ENCODE measurements around the gene C14orf180.
A peak's percentile ranks its signal among the peaks of the same experiment; 100 is the strongest.

Gene C14orf180

GRCh38 chr14:104557086-104557485, 22.5 kb upstream of the C14orf180 start:
- CTCF ChIA-PET = interaction anchor here (0.8 kb wide), 1 partner anchor 479 kb away, joined by 3 read pairs; no protein-coding TSS in a partner anchor
- no peak overlapping the region for H3K27ac ChIP-seq (ENCODE audit: extremely low read depth, low read depth, low read length)
- no peaks in the 10 kb centered on the region for H3K36me3 ChIP-seq (ENCODE audit: control insufficient read depth in 2 of 2, insufficient read depth in 1 of 2, low read length in 2 of 2)
- no peak overlapping the region for H3K4me3 ChIP-seq (ENCODE audit: low read depth, low read length)
- TF ChIP-seq ZNF366 (tag by site-specific recombination; conservative IDR thresholded peaks at IDR 0.05) (no peak), HOXC10 (CRISPR knock-in tag; IDR thresholded peaks at IDR 0.05) (no peak), ZNF175 (tag by site-specific recombination; IDR thresholded peaks at IDR 0.05) (no peak), ZNF707 (tag by site-specific recombination; IDR thresholded peaks at IDR 0.05) (no peak), HOXD13 (CRISPR knock-in tag; IDR thresholded peaks at IDR 0.05; ENCODE audit: borderline replicate concordance) (no peak), ZFP69B (tag by site-specific recombination; IDR thresholded peaks at IDR 0.05) (no peak), ZNF645 (tag by site-specific recombination; IDR thresholded peaks at IDR 0.05) (no peak), ZBTB17 (tag by site-specific recombination; IDR thresholded peaks at IDR 0.05) (no peak), ZNF624 (tag by site-specific recombination; IDR thresholded peaks at IDR 0.05) (no peak), ZBTB26 (tag by site-specific recombination; optimal IDR thresholded peaks at IDR 0.05) (no peak), ZSCAN30 (tag by site-specific recombination; IDR thresholded peaks at IDR 0.05) (no peak), ZNF433 (tag by site-specific recombination; IDR thresholded peaks at IDR 0.05; ENCODE audit: low read depth) (no peak), HOXA7 (CRISPR knock-in tag; IDR thresholded peaks at IDR 0.05; ENCODE audit: borderline replicate concordance) (no peak)
- TF ChIP-seq, protein P1, sequence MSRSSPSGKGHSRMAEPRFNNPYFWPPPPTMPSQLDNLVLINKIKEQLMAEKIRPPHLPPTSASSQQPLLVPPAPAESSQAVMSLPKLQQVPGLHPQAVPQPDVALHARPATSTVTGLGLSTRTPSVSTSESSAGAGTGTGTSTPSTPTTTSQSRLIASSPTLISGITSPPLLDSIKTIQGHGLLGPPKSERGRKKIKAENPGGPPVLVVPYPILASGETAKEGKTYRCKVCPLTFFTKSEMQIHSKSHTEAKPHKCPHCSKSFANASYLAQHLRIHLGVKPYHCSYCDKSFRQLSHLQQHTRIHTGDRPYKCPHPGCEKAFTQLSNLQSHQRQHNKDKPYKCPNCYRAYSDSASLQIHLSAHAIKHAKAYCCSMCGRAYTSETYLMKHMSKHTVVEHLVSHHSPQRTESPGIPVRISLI (tag by site-specific recombination; IDR thresholded peaks at IDR 0.05) = no peak
- H3K9me3 ChIP-seq (ENCODE audit: control insufficient read depth, insufficient read depth, low read depth, low read length) = no peaks in the 10 kb centered on the region
- POLR2A ChIA-PET = no interaction called here
- H3K4me1 ChIP-seq (ENCODE audit: control insufficient read depth, insufficient read depth, low read length) = no peaks in the 10 kb centered on the region

DNA sequence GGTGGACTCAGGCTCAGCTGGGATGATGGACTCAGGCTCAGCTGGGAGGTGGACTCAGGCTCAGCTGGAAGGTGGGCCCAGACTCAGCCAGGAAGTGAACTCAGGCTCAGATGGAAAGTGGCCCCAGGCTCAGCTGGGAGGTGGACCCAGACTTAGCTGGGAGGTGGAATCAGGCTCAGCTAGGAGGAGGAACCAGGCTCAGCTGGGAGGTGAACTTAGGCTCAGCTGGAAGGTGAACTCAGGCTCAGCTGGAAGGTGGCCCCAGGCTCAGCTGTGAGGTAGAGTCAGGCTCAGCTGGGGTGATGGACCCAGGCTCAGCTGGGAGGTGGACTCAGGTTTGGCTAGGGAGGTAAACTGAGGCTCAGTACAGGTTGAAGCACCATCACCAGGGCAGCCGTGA, 21.8 kb upstream of the C14orf180 start:
- TF ChIP-seq ZFP69B (tag by site-specific recombination; IDR thresholded peaks at IDR 0.05) = peak; percentile 50; the same call in 1 of the 2 replicates
- TF ChIP-seq MEIS1 (CRISPR knock-in tag; IDR thresholded peaks at IDR 0.05; ENCODE audit: borderline replicate concordance) = no peak
- CTCF ChIA-PET = interaction anchor here (0.5 to 0.7 kb wide), 2 partner anchors 108 to 216 kb away, joined by 3 read pairs; no protein-coding TSS in a partner anchor
- Histone ChIP-seq H3K4me1 (ENCODE audit: control insufficient read depth, insufficient read depth, low read length) (no peaks in the 10 kb centered on the region), H3K4me3 (ENCODE audit: low read depth, low read length) (no peak overlapping the region), H3K36me3 (ENCODE audit: control insufficient read depth in 2 of 2, insufficient read depth in 1 of 2, low read length in 2 of 2) (no peaks in the 10 kb centered on the region), H3K27ac (ENCODE audit: extremely low read depth, low read depth, low read length) (no peak overlapping the region), H3K9me3 (ENCODE audit: control insufficient read depth, insufficient read depth, low read depth, low read length) (no peaks in the 10 kb centered on the region)
- POLR2A ChIA-PET = no interaction called here

GRCh38 chr14:104558231-104559027, 21.1 kb upstream of the C14orf180 start:
- ChIA-PET POLR2A (no interaction called here), CTCF (interaction anchor here (0.5 to 0.7 kb wide), 2 partner anchors 11 to 216 kb away, joined by 3 read pairs; no protein-coding TSS in a partner anchor)
- TF ChIP-seq ZBTB20 (tag by site-specific recombination; IDR thresholded peaks at IDR 0.05) (no peak), PATZ1 (tag by site-specific recombination; IDR thresholded peaks at IDR 0.05) (no peak), GLIS1 (tag by site-specific recombination; IDR thresholded peaks at IDR 0.05) (no peak), ZNF274 (IDR thresholded peaks at IDR 0.05; ENCODE audit: low read length) (no peak), ZNF274 (tag by site-specific recombination; IDR thresholded peaks at IDR 0.05; ENCODE audit: borderline replicate concordance) (no peak)
- H3K4me1 ChIP-seq (ENCODE audit: control insufficient read depth, insufficient read depth, low read length) = no peaks in the 10 kb centered on the region
- no peak overlapping the region for H3K27ac ChIP-seq (ENCODE audit: extremely low read depth, low read depth, low read length)
- no peaks in the 10 kb centered on the region for H3K36me3 ChIP-seq (ENCODE audit: control insufficient read depth in 2 of 2, insufficient read depth in 1 of 2, low read length in 2 of 2)
- no peaks in the 10 kb centered on the region for H3K9me3 ChIP-seq (ENCODE audit: control insufficient read depth, insufficient read depth, low read depth, low read length)
- no peak overlapping the region for H3K4me3 ChIP-seq (ENCODE audit: low read depth, low read length)
